Measurements from ENCODE around the gene CDH18. TPM values are rescaled to one million over a fixed set of nuclear protein-coding genes. Genes with fewer than 3 reads are reported as not detected.

Gene CDH18
- total RNA-seq, 1 donor from 2014 or later, result not detected

DNA sequence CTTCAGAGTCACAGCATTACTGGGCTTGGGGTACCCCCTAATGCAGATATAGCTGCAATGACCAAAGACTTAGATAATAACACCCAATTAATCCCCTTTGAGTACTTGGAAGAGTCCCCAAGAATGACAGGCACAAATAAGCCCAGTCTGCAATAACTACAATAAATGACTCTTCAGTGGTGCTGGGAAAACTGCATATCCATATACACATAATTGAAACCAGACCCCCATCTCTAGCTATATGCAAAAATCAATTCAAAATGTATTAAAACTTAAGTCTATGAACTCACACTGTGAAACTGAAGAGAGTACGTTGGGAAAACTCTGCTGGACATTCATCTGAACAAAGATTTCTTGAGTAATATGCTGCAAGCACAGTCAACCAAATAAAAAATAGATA, 422.5 kb downstream of the CDH18 start:
- no peaks in the 10 kb centered on the region for H3K36me3 Mint-ChIP-seq (ENCODE audit: low read depth)
- DNase-seq (no peak), ATAC-seq (ENCODE audit: low read depth) (no peak)
- intact Hi-C loops (cut with micrococcal nuclease), result no loop called here
- peaks cover 14% of the 10 kb centered on the region for H3K9me3 Mint-ChIP-seq
- ChIA-PET CTCF (no interaction called here), POLR2A (no interaction called here)
- no peak overlapping the region for H3K27ac Mint-ChIP-seq
- H3K4me1 Mint-ChIP-seq, result no peaks in the 10 kb centered on the region
- H3K27me3 Mint-ChIP-seq, result no peaks in the 10 kb centered on the region
- no peak overlapping the region for H3K4me3 Mint-ChIP-seq
- TF ChIP-seq, protein P1, sequence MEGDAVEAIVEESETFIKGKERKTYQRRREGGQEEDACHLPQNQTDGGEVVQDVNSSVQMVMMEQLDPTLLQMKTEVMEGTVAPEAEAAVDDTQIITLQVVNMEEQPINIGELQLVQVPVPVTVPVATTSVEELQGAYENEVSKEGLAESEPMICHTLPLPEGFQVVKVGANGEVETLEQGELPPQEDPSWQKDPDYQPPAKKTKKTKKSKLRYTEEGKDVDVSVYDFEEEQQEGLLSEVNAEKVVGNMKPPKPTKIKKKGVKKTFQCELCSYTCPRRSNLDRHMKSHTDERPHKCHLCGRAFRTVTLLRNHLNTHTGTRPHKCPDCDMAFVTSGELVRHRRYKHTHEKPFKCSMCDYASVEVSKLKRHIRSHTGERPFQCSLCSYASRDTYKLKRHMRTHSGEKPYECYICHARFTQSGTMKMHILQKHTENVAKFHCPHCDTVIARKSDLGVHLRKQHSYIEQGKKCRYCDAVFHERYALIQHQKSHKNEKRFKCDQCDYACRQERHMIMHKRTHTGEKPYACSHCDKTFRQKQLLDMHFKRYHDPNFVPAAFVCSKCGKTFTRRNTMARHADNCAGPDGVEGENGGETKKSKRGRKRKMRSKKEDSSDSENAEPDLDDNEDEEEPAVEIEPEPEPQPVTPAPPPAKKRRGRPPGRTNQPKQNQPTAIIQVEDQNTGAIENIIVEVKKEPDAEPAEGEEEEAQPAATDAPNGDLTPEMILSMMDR (IDR thresholded peaks at IDR 0.05), result no peak

- Mint-ChIP-seq H3K9me3 (peaks cover 12% of the 10 kb centered on the region), H3K4me3 (no peak overlapping the region), H3K27me3 (no peaks in the 10 kb centered on the region), H3K27ac (no peak overlapping the region), H3K4me1 (no peaks in the 10 kb centered on the region), H3K36me3 (ENCODE audit: low read depth) (no peaks in the 10 kb centered on the region)
- POLR2A ChIA-PET, result no interaction called here
- CTCF ChIA-PET, result no interaction called here
- TF ChIP-seq, protein P1 (IDR thresholded peaks at IDR 0.05), result no peak
- no peak for ATAC-seq (ENCODE audit: low read depth)
- intact Hi-C loops (cut with micrococcal nuclease), result no loop called here
- DNase-seq, result no peak
Measured at GRCh38 chr5:19564036-19564435, 424.0 kb downstream of the CDH18 start.

DNA sequence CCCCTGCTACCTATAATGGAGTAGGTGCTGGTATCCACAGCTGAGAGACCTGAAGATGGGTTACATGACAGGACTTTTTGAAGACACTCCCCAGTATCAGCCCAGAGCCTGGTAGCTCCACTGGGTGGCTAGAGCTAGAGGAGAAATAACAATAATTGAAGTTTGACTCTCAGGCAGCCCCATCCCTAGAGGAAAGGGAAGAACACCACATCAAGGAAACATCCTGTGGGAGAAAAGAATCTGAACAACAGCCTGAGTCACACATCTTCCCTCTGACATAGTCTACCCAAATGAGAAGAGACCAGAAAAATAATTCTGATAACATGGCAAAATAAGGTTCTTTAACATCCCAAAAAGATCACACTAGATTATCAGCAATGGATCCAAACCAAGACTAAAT, 432.1 kb downstream of the CDH18 start:
- H3K4me3 Mint-ChIP-seq, result no peak overlapping the region
- POLR2A ChIA-PET, result no interaction called here
- H3K9me3 Mint-ChIP-seq, result peaks cover 6% of the 10 kb centered on the region
- TF ChIP-seq, protein P1 (IDR thresholded peaks at IDR 0.05), result no peak
- intact Hi-C loops (cut with micrococcal nuclease), result no loop called here
- DNase-seq (no peak), ATAC-seq (ENCODE audit: low read depth) (no peak)
- H3K4me1 Mint-ChIP-seq, result no peaks in the 10 kb centered on the region
- CTCF ChIA-PET, result no interaction called here
- no peaks in the 10 kb centered on the region for H3K36me3 Mint-ChIP-seq (ENCODE audit: low read depth)
- H3K27me3 Mint-ChIP-seq, result no peaks in the 10 kb centered on the region
- H3K27ac Mint-ChIP-seq, result no peak overlapping the region

DNA sequence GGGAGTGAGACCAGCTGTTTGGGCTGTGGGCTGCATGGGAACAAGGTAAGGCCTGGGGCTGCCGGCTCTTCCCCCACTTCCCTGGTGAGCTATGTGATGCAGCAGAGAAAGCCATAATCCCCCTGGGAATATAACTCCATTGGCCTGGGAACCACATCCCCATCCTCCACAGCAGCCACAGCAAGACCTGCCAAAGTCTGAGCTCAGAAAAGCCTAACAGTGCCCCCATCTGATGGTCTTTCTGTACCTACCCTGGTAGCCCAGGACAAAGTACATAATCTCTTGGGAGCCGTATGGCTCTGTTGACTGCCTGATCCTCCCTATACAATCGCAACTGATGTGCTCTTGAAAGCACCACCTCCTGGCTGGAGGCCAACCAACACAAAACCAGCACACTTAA, 432.6 kb downstream of the CDH18 start:
- no peak overlapping the region for H3K27ac Mint-ChIP-seq
- no peaks in the 10 kb centered on the region for H3K27me3 Mint-ChIP-seq
- H3K4me3 Mint-ChIP-seq, result no peak overlapping the region
- intact Hi-C loops (cut with micrococcal nuclease), result no loop called here
- no peak for DNase-seq
- ChIA-PET CTCF (no interaction called here), POLR2A (no interaction called here)
- TF ChIP-seq, protein P1 (IDR thresholded peaks at IDR 0.05), result no peak
- H3K4me1 Mint-ChIP-seq, result no peaks in the 10 kb centered on the region
- peaks cover 3% of the 10 kb centered on the region for H3K9me3 Mint-ChIP-seq
- ATAC-seq (ENCODE audit: low read depth), result no peak
- H3K36me3 Mint-ChIP-seq (ENCODE audit: low read depth), result no peaks in the 10 kb centered on the region

- H3K4me3 Mint-ChIP-seq, result no peak overlapping the region
- H3K4me1 Mint-ChIP-seq, result no peaks in the 10 kb centered on the region
- POLR2A ChIA-PET, result no interaction called here
- intact Hi-C loops (cut with micrococcal nuclease), result no loop called here
- TF ChIP-seq, protein P1 (IDR thresholded peaks at IDR 0.05), result no peak
- no peak overlapping the region for H3K27ac Mint-ChIP-seq
- no peaks in the 10 kb centered on the region for H3K36me3 Mint-ChIP-seq (ENCODE audit: low read depth)
- CTCF ChIA-PET, result no interaction called here
- ATAC-seq (ENCODE audit: low read depth) (no peak), DNase-seq (no peak)
- no peaks in the 10 kb centered on the region for H3K27me3 Mint-ChIP-seq
- peaks cover 2% of the 10 kb centered on the region for H3K9me3 Mint-ChIP-seq
Measured at GRCh38 chr5:19554524-19554923, 433.5 kb downstream of the CDH18 start.

All from activated B cell treated with CpG ODN at 0.5 μM for 24 hours (primary cell).